K562 (cell line): ENCODE measurements around the gene TSPAN11. TPM values are rescaled to one million over a fixed set of nuclear protein-coding genes. Genes with fewer than 3 reads are reported as not detected.

Experiments
- ATAC-seq: fragments of 200-7000 bp; cut with Tn5 transposase; 3 replicates; pipeline ENCODE4 v1.9.1; 2020; ENCODE audit warnings: moderate library complexity
- BruUV-seq: library from RNA; stranded (reverse); fragments of 400-500 nt; replicated peaks from 2 replicates; lab custom pipeline; 2021; lab: Mats Ljungman, UMichigan
- CTCF ChIA-PET: fragments of 300-600 bp; formaldehyde crosslinking; extraction: SDS; loops from one replicate; lab custom pipeline; 2021; ENCODE audit warnings: low intra/inter-chr PET ratio; lab: Yijun Ruan, JAX
- POLR2A ChIA-PET: fragments of 300-600, 350-650 bp; sonication (Branson Sonifier 250); formaldehyde crosslinking; extraction: SDS; loops from one replicate; lab custom pipeline; 2021; ENCODE audit warnings: antibody characterized with exemption, inconsistent platforms; lab: Yijun Ruan, JAX
- DNase-seq, 4 experiments: peaks; one replicate each; pipeline versions ENCODE4 v3.0.0 to v3.0.0-alpha.2; 2011 to 2018; ENCODE audit warnings: low spot score in 3 of 4, mixed read lengths in 3 of 4; ENCODE audit errors: extremely low read depth in 1 of 4
- FAIRE-seq: peaks from 2 replicates; lab custom pipeline; 2011; peaks lifted over from hg19 to GRCh38; lab: Jason Lieb, UNC
- H2AFZ ChIP-seq: 2 replicates; pipeline ENCODE4 v1.6.0; 2011; ENCODE audit warnings: low read depth, low read length, control low read depth, inconsistent platforms
- H3K27ac ChIP-seq: fragments of 200-600 bp; 3 replicates; pipeline ENCODE4 v1.8.0; 2011; ENCODE audit warnings: low read depth, mild to moderate bottlenecking, control low read depth, inconsistent platforms, low read length, moderate library complexity, mixed read lengths; ENCODE audit errors: extremely low read depth
- H3K27me3 ChIP-seq, 2 experiments: fragments of 300-600 bp in 1 of 2; 2 replicates in 1 of 2; 3 replicates in 1 of 2; pipeline versions ENCODE4 v1.6.0 to v1.8.0; 2011; ENCODE audit warnings: inconsistent platforms in 2 of 2, low read length in 2 of 2, mild to moderate bottlenecking in 1 of 2, mixed read lengths in 1 of 2, moderate library complexity in 1 of 2; ENCODE audit not compliant: control insufficient read depth in 2 of 2, insufficient read depth in 2 of 2
- H3K36me3 ChIP-seq: fragments of 300-600 bp; 3 replicates; pipeline ENCODE4 v1.8.0; 2011; ENCODE audit warnings: mild to moderate bottlenecking, low read length, inconsistent platforms; ENCODE audit not compliant: control insufficient read depth, insufficient read depth
- H3K4me1 ChIP-seq, 2 experiments: fragments of 200-600 bp in 1 of 2; replicated peaks in 1 of 2; 2 replicates in 1 of 2; 3 replicates in 1 of 2; pipeline versions ENCODE4 v1.5.1 to v1.8.0; 2011; ENCODE audit warnings: inconsistent platforms in 2 of 2, low read length in 2 of 2, mild to moderate bottlenecking in 1 of 2, mixed read lengths in 1 of 2, moderate library complexity in 1 of 2; ENCODE audit not compliant: control insufficient read depth in 2 of 2, insufficient read depth in 2 of 2
- H3K4me2 ChIP-seq: 2 replicates; pipeline ENCODE4 v1.6.1; 2011; ENCODE audit warnings: low read length, control low read depth, inconsistent platforms, mixed read lengths; ENCODE audit not compliant: insufficient read depth
- H3K4me3 ChIP-seq: fragments of 200-600 bp; sonication (generic), shearing (Covaris generic); 2 replicates; pipeline ENCODE4 v1.5.1; 2016; ENCODE audit warnings: control low read depth, inconsistent platforms
- H3K79me2 ChIP-seq: fragments of 200-600 bp; 3 replicates; pipeline ENCODE4 v1.8.0; 2011; ENCODE audit warnings: low read length, inconsistent platforms; ENCODE audit not compliant: control insufficient read depth, insufficient read depth
- H3K9ac ChIP-seq, 2 experiments: 2 replicates each; pipeline versions ENCODE4 v1.6.0 to v1.6.1; 2011; ENCODE audit warnings: low read depth in 2 of 2, low read length in 2 of 2, control low read depth in 1 of 2, inconsistent platforms in 1 of 2, mild to moderate bottlenecking in 1 of 2, mixed read lengths in 1 of 2; ENCODE audit not compliant: insufficient read depth in 1 of 2
- H3K9me1 ChIP-seq: one replicate; pipeline ENCODE4 v1.6.0; 2011; ENCODE audit warnings: inconsistent platforms, mild to moderate bottlenecking, low read length, moderate library complexity; ENCODE audit not compliant: control insufficient read depth, insufficient read depth
- H3K9me3 ChIP-seq: replicated peaks from 2 replicates; pipeline ENCODE4 v1.5.1; 2011; ENCODE audit warnings: low read depth, low read length, inconsistent platforms; ENCODE audit not compliant: control insufficient read depth, insufficient read depth
- H4K20me1 ChIP-seq: replicated peaks from 2 replicates; pipeline ENCODE4 v1.6.1; 2011; ENCODE audit warnings: low read length, inconsistent platforms, mixed read lengths; ENCODE audit not compliant: control insufficient read depth, insufficient read depth
- BDP1 ChIP-seq: IDR thresholded peaks from 3 replicates; pipeline ENCODE4 v1.6.1; 2011; ENCODE audit not compliant: insufficient read length, insufficient read depth
- CXXC5 ChIP-seq: fragments of 250-450 bp; sonication (Bioruptor Pico); IDR thresholded peaks from 2 replicates; pipeline ENCODE4 v1.8.0; 2022; ENCODE audit warnings: inconsistent platforms, mild to moderate bottlenecking, moderate library complexity
- FOXK1 ChIP-seq: sonication (generic); formaldehyde crosslinking; IDR thresholded peaks from 2 replicates; pipeline ENCODE4 v1.8.0; 2022; ENCODE audit warnings: missing genetic modification reagents, mild to moderate bottlenecking, borderline replicate concordance
- HNRNPH1 ChIP-seq: fragments of 200-400 bp; formaldehyde crosslinking; optimal IDR thresholded peaks from 2 replicates; pipeline ENCODE3; 2017; ENCODE audit warnings: low read depth, mild to moderate bottlenecking, low read length, moderate library complexity
- KDM1A ChIP-seq, 2 experiments: fragments of 450-650 bp; IDR thresholded peaks; 2 replicates each; pipeline ENCODE4 v1.6.1; 2016; ENCODE audit warnings: mild to moderate bottlenecking in 2 of 2
- KDM2B ChIP-seq: fragments of 250-450 bp; sonication (Bioruptor Pico); IDR thresholded peaks from 2 replicates; pipeline ENCODE4 v1.8.0; 2021; ENCODE audit warnings: mild to moderate bottlenecking, moderate library complexity
- MYNN ChIP-seq, 2 experiments: sonication (generic); formaldehyde crosslinking in 1 of 2; IDR thresholded peaks; 2 replicates each; pipeline versions ENCODE4 v1.5.0 to v1.6.1; 2016 to 2020; ENCODE audit warnings: antibody characterized with exemption in 1 of 2, missing genetic modification reagents in 1 of 2
- RBM34 ChIP-seq: fragments of 200-400 bp; formaldehyde crosslinking; IDR thresholded peaks from 2 replicates; pipeline ENCODE4 v1.6.1; 2018; ENCODE audit warnings: low read length, borderline replicate concordance; ENCODE audit not compliant: insufficient read depth
- SETDB1 ChIP-seq: IDR thresholded peaks from one replicate; pipeline ENCODE4 v1.6.1; 2012; ENCODE audit warnings: low read length, control low read depth, inconsistent platforms
- SIRT6 ChIP-seq: IDR thresholded peaks from one replicate; pipeline ENCODE4 v1.6.1; 2012; ENCODE audit warnings: low read depth, mild to moderate bottlenecking, control low read depth, inconsistent platforms, low read length, moderate library complexity
- TAF1 ChIP-seq: IDR thresholded peaks from 2 replicates; pipeline ENCODE4 v1.6.1; 2011; ENCODE audit warnings: mild to moderate bottlenecking, low read length, moderate library complexity; ENCODE audit not compliant: insufficient read depth, control insufficient read depth, severe bottlenecking; ENCODE audit errors: extremely low read depth
- XRCC3 ChIP-seq: fragments of 450-650 bp; IDR thresholded peaks from 2 replicates; pipeline ENCODE4 v1.6.1; 2017; ENCODE audit warnings: mild to moderate bottlenecking, moderate library complexity
- ZNF347 ChIP-seq: fragments of 450-650 bp; formaldehyde crosslinking; IDR thresholded peaks from 2 replicates; pipeline ENCODE4 v1.4.0; 2020; ENCODE audit warnings: low read depth, mild to moderate bottlenecking, moderate library complexity
- WGBS: fragments of 100-300 bp; shearing (Covaris generic); methylation state at CpG from one replicate; pipeline ENCODE4 v1.1.6; 2016; ENCODE audit warnings: low coverage, mixed read lengths; ENCODE audit not compliant: insufficient coverage; ENCODE audit errors: missing lambda C conversion rate; 5-methylcytosine and 5-hydroxymethylcytosine counted together
- in situ Hi-C: fragments of 300-500 bp; cut with MboI; formaldehyde crosslinking; loops from 4 replicates; pipeline ENCODE4 v1.15.0; 2018; ENCODE audit warnings: inconsistent platforms, mixed read lengths
- intact Hi-C: fragments of 100-400 bp; cut with micrococcal nuclease; formaldehyde crosslinking; loops from 2 replicates; pipeline ENCODE4 v1.14.2; 2022
- polyA plus RNA-seq, 8 experiments: library from polyadenylated mRNA; depleted of rRNA in 4 of 8; stranded (reverse) in 5 of 8; unstranded in 3 of 8; fragments of >200 nt; fragmentation: Nextera tagmentation in 2 of 8; fragmentation: Illumina TruSeq in 1 of 8; extraction: Ambion mirVana in 2 of 8; extraction: Trizol in 1 of 8; gene quantifications; 2 replicates each; pipeline versions ENCODE4 v1.2.1 to v1.2.3, GENCODE V29; 2011 to 2014; ENCODE audit warnings: inconsistent platforms in 1 of 8, missing spikeins in 1 of 8
- total RNA-seq, 7 experiments: library from RNA; depleted of rRNA in 6 of 7; stranded (reverse); fragments of >200 nt in 6 of 7; fragmentation: Illumina TruSeq in 2 of 7; extraction: Trizol in 2 of 7; gene quantifications; 2 replicates each; pipeline versions ENCODE4 v1.2.1 to v1.2.3, GENCODE V29; 2011 to 2021; ENCODE audit warnings: low replicate concordance in 1 of 7
- TF ChIP-seq, protein P1 (sequence below): fragments of 250-450 bp; sonication (Bioruptor Pico); IDR thresholded peaks from 2 replicates; pipeline ENCODE4 v1.8.0; 2022; ENCODE audit warnings: moderate library complexity, mild to moderate bottlenecking, inconsistent platforms

The TSPAN11 gene
- total and polyA plus RNA-seq, 9 of the 15 experiments (the other 6 are each of a cell fraction or from before 2014, with no cell fraction given) = not detected

GRCh38 chr12:31037028-31037427 lies 110.5 kb downstream of the TSPAN11 start:
- intact Hi-C loops = no loop called here
- no peak for FAIRE-seq
- DNase-seq = no peak
- POLR2A ChIA-PET = no interaction called here
- no peaks in the 10 kb centered on the region for H3K9me3 ChIP-seq
- in situ Hi-C loops = no loop called here
- H3K9me1 ChIP-seq = no peaks in the 10 kb centered on the region
- TF ChIP-seq KDM1A (IDR thresholded peaks at IDR 0.05) (no peak), XRCC3 (no peak), ZNF347 (CRISPR knock-in tag) (no peak)
- TF ChIP-seq, protein P1, sequence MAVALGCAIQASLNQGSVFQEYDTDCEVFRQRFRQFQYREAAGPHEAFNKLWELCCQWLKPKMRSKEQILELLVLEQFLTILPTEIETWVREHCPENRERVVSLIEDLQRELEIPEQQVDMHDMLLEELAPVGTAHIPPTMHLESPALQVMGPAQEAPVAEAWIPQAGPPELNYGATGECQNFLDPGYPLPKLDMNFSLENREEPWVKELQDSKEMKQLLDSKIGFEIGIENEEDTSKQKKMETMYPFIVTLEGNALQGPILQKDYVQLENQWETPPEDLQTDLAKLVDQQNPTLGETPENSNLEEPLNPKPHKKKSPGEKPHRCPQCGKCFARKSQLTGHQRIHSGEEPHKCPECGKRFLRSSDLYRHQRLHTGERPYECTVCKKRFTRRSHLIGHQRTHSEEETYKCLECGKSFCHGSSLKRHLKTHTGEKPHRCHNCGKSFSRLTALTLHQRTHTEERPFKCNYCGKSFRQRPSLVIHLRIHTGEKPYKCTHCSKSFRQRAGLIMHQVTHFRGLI (CRISPR knock-in tag) = no peak
- TF ChIP-seq, all 486 proteins: peak for 0
- no peak for ATAC-seq
- H4K20me1 ChIP-seq = no peaks in the 10 kb centered on the region
- no peak overlapping the region for H3K4me3 ChIP-seq
- no peaks in the 10 kb centered on the region for H3K79me2 ChIP-seq
- CTCF ChIA-PET = no interaction called here
- no peaks in the 10 kb centered on the region for H3K4me1 ChIP-seq
- H3K4me2 ChIP-seq = no peak overlapping the region
- H3K9ac ChIP-seq = no peak overlapping the region
- H2AFZ ChIP-seq = no peak overlapping the region
- no peaks in the 10 kb centered on the region for H3K36me3 ChIP-seq
- H3K27ac ChIP-seq = no peak overlapping the region
- BruUV-seq = no TSS peak
- H3K27me3 ChIP-seq = peaks cover 8 to 52% of the 10 kb centered on the region in 2 experiments; a peak in 4 of 5 replicates
- WGBS = 0% methylated on average over 1 of the region's 1 CpG

GRCh38 chr12:31037931-31038330 lies 111.4 kb downstream of the TSPAN11 start:
- Histone ChIP-seq H3K27ac (no peak overlapping the region), H3K27me3 (peaks cover 6 to 49% of the 10 kb centered on the region in 2 experiments; a peak in 3 of 5 replicates), H3K4me3 (no peak overlapping the region), H4K20me1 (no peaks in the 10 kb centered on the region), H2AFZ (no peak overlapping the region), H3K9me3 (no peaks in the 10 kb centered on the region), H3K4me2 (no peak overlapping the region), H3K4me1 (no peaks in the 10 kb centered on the region), H3K36me3 (no peaks in the 10 kb centered on the region), H3K9me1 (no peaks in the 10 kb centered on the region), H3K79me2 (no peaks in the 10 kb centered on the region), H3K9ac (no peak overlapping the region)
- no peak for ATAC-seq
- CTCF ChIA-PET = no interaction called here
- no peak for FAIRE-seq
- POLR2A ChIA-PET = interaction anchor here (0.7 to 1.1 kb wide), 2 partner anchors 13 to 37 kb away, joined by 3 to 4 read pairs; no protein-coding TSS in a partner anchor
- no TSS peak for BruUV-seq
- 0% methylated on average over 2 of the region's 2 CpGs for WGBS
- no peak for DNase-seq
- intact Hi-C loops (no loop called here), in situ Hi-C loops (no loop called here)
- no peak for TF ChIP-seq FOXK1 (CRISPR knock-in tag)
- TF ChIP-seq CXXC5 (CRISPR knock-in tag) = no peak
- no peak for TF ChIP-seq TAF1
- TF ChIP-seq SETDB1 = no peak
- no peak for TF ChIP-seq SIRT6
- TF ChIP-seq BDP1 = no peak
- no peak for TF ChIP-seq RBM34
- no peak for TF ChIP-seq MYNN (IDR thresholded peaks at IDR 0.05)
- no peak for TF ChIP-seq MYNN (CRISPR knock-in tag; IDR thresholded peaks at IDR 0.05)
- no peak for TF ChIP-seq KDM2B (CRISPR knock-in tag)
- TF ChIP-seq HNRNPH1 = no peak
